ENCODE measurements around the gene FFAR3.

DNA sequence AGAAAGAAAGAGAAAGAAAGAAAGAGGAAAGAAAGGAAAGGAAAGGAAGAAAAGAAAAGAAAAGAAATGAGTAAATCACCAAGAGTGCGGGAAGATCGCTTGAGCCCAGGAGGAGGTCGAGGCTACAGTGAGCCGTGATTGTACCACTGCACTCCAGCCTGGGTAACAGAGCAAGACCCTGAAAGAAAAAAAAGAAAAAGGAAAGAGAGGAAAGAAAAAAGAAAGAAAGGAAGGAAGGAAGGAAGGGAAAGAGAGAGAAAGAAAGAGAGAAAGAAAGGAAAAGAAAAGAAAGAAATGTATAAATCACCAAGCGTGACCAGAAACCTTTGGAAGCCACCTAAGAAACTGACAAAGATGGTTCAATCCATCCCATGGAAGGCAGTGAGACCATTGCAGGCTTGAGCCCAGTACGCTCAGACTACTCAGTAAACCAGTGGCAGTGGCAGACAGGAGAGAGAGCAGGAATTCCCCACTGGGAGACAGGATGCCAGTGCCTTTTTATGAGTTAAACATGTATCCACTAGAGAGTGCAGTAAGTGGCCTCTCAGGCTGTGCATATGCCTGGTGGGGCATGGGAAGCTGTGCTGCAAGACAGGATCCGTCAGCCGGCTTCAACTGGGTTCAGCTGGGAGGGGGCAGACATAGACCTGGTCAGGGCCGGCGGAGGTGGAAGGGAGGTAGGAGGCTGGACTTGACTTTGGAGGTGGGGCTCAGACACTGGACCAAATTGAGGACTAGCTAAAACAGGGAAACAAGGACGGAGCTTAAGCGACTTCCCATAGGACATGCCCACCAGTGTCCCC lies 17.4 kb downstream of the FFAR3 start:
- TF ChIP-seq SAP30 (IDR thresholded peaks at IDR 0.05; ENCODE audit: insufficient read depth, insufficient replicate concordance, low read length), result no peak
- no peak for TF ChIP-seq EP300 (IDR thresholded peaks at IDR 0.05; ENCODE audit: borderline replicate concordance in 1 of 2, low read depth in 2 of 2, low read length in 2 of 2)
- no peak for TF ChIP-seq PHF8 (conservative IDR thresholded peaks at IDR 0.05; ENCODE audit: low read depth, low read length)
- no peak for TF ChIP-seq SUZ12 (IDR thresholded peaks at IDR 0.05; ENCODE audit: low read length)
- no peak for TF ChIP-seq HDAC2 (IDR thresholded peaks at IDR 0.05; ENCODE audit: borderline replicate concordance in 1 of 2, low read depth in 2 of 2, low read length in 2 of 2)
- TF ChIP-seq HDAC6 (IDR thresholded peaks at IDR 0.05; ENCODE audit: low read depth, low read length), result no peak
- no peak for TF ChIP-seq POLR2A (IDR thresholded peaks at IDR 0.05; ENCODE audit: control extremely low read depth in 1 of 2, low read depth in 2 of 2, low read length in 2 of 2)

Measured in H1 (cell line).